Activated CD4-positive, alpha-beta T cell treated with anti-CD3 and anti-CD28 coated beads, Interleukin-2, amount 10 ng/mL, durations not matched to agents 7 days and 5 days (primary cell): ENCODE data around the gene MCM8. TPM values are rescaled to one million over a fixed set of nuclear protein-coding genes. Genes with fewer than 3 reads are reported as not detected.
A peak's percentile ranks its signal among the peaks of the same experiment; 100 is the strongest.
"Not testable (repeated sequence)": the region's sequence is repeated elsewhere in the genome, so short reads cannot be mapped to it uniquely, and the experiment has no call there.

Source experiments
- CTCF ChIA-PET: fragments of 350-600 bp; sonication (Branson Sonifier 250); formaldehyde crosslinking; loops from one replicate; lab custom pipeline; 2021; ENCODE audit warnings: antibody characterized with exemption; lab: Charles Lee
- POLR2A ChIA-PET: fragments of 350-600 bp; sonication (Branson Sonifier 250); formaldehyde crosslinking; loops from one replicate; lab custom pipeline; 2021; ENCODE audit warnings: antibody characterized with exemption; lab: Charles Lee
- DNase-seq: peaks from one replicate; pipeline ENCODE4 v3.0.0-alpha.2; 2020
- H3K27ac Mint-ChIP-seq: one replicate; pipeline ENCODE4 v1.8.0; 2021; ENCODE audit warnings: mild to moderate bottlenecking, moderate library complexity, mixed read lengths
- H3K27me3 Mint-ChIP-seq: one replicate; pipeline ENCODE4 v1.8.0; 2021; ENCODE audit warnings: mixed read lengths
- H3K36me3 Mint-ChIP-seq: one replicate; pipeline ENCODE4 v1.8.0; 2021; ENCODE audit warnings: low read depth, mixed read lengths
- H3K4me1 Mint-ChIP-seq: one replicate; pipeline ENCODE4 v1.8.0; 2021; ENCODE audit warnings: mixed read lengths
- H3K4me3 Mint-ChIP-seq: one replicate; pipeline ENCODE4 v1.8.0; 2021; ENCODE audit warnings: mild to moderate bottlenecking, moderate library complexity, mixed read lengths
- H3K9me3 Mint-ChIP-seq: one replicate; pipeline ENCODE4 v1.8.0; 2021; ENCODE audit warnings: mixed read lengths
- total RNA-seq, 2 experiments: library from RNA; stranded (reverse); gene quantifications; one replicate each; pipeline ENCODE4 v1.2.3, GENCODE V29; 2021

The MCM8 gene
- total RNA-seq, 2 experiments from 2014 or later, result 32.1 to 32.4 TPM

GRCh38 chr20:6014017-6014416, 63.6 kb downstream of the MCM8 start:
- POLR2A ChIA-PET, result no interaction called here
- Mint-ChIP-seq H3K9me3 (no peaks in the 10 kb centered on the region), H3K4me1 (peaks cover 8% of the 10 kb centered on the region), H3K27ac (no peak overlapping the region), H3K27me3 (no peaks in the 10 kb centered on the region), H3K36me3 (peaks cover 50% of the 10 kb centered on the region), H3K4me3 (no peak overlapping the region)
- CTCF ChIA-PET, result no interaction called here
- DNase-seq, result no peak

DNA sequence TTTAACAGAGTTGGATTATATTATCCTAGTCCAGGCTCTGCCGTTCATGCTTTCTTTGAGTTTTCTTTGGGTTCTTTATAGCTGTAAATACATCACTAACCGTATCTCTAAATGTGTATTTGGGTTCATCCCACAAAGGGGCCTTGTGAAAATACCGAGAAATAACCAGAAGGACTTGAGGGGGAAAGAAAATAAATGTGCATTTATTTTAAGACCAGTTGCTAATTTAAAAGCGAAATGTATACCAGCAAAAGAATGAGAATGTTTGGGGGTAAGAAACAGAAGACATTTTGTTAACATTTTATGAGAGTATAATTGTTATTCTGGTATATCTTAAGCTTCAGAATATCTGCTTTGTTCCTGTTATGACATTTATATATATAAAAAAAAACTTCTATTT, 64.5 kb downstream of the MCM8 start:
- no peaks in the 10 kb centered on the region for H3K27me3 Mint-ChIP-seq
- ChIA-PET CTCF (interaction anchor here (1.2 to 1.3 kb wide), 2 partner anchors 9 to 12 kb away, joined by 3 read pairs; no protein-coding TSS in a partner anchor), POLR2A (no interaction called here)
- H3K36me3 Mint-ChIP-seq, result peaks cover 47% of the 10 kb centered on the region
- DNase-seq, result no peak
- peaks cover 8% of the 10 kb centered on the region for H3K4me1 Mint-ChIP-seq
- H3K27ac Mint-ChIP-seq, result no peak overlapping the region
- no peak overlapping the region for H3K4me3 Mint-ChIP-seq
- H3K9me3 Mint-ChIP-seq, result no peaks in the 10 kb centered on the region

DNA sequence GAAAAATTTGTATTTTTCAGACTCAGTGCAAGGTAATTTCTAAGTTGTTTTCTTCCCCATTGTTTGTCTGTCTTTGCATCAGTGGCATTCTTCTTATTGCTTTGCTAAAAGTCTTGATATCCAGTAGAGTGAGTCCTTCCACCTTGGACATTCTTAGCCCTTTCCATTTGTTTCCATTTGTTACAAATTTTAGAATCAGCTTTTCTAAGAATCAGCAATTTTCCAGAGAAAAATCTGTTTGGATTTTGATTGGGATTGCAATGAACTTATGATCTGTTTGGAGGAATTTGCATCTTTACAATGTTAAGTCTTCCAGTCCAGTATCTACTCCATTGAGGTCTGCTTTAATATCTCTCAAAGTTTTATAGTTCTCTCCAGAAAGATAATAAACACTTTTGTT, 67.0 kb downstream of the MCM8 start:
- peaks cover 5% of the 10 kb centered on the region for H3K4me1 Mint-ChIP-seq
- no peak for DNase-seq
- no peaks in the 10 kb centered on the region for H3K27me3 Mint-ChIP-seq
- ChIA-PET POLR2A (no interaction called here), CTCF (interaction anchor here (1.0 kb wide), 1 partner anchor 11 kb away, joined by 3 read pairs; no protein-coding TSS in a partner anchor)
- no peak overlapping the region for H3K4me3 Mint-ChIP-seq
- H3K36me3 Mint-ChIP-seq, result peaks cover 37% of the 10 kb centered on the region
- no peak overlapping the region for H3K27ac Mint-ChIP-seq
- no peaks in the 10 kb centered on the region for H3K9me3 Mint-ChIP-seq

DNA sequence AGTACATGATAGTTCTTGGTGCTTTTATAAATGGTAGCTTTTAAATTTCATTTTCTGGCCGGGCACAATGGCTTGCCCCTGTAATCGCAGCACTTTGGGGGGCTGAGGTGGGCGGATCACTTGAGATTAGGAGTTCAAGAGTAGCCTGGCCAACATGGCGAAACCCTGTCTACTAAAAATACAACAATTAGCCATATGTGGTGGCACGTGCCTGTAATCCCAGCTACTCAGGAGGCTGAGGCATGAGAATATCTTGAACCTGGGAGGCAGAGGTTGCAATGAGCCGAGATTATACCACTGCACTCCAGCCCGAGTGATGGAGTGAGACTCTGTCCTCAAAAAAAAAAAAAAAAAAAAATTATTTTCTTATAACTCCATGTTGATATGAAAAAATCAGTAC, 67.4 kb downstream of the MCM8 start:
- Mint-ChIP-seq H3K4me1 (peaks cover 7% of the 10 kb centered on the region), H3K36me3 (peaks cover 36% of the 10 kb centered on the region), H3K27me3 (no peaks in the 10 kb centered on the region), H3K27ac (no peak overlapping the region), H3K4me3 (no peak overlapping the region), H3K9me3 (no peaks in the 10 kb centered on the region)
- ChIA-PET CTCF (no interaction called here), POLR2A (no interaction called here)
- no peak for DNase-seq

DNA sequence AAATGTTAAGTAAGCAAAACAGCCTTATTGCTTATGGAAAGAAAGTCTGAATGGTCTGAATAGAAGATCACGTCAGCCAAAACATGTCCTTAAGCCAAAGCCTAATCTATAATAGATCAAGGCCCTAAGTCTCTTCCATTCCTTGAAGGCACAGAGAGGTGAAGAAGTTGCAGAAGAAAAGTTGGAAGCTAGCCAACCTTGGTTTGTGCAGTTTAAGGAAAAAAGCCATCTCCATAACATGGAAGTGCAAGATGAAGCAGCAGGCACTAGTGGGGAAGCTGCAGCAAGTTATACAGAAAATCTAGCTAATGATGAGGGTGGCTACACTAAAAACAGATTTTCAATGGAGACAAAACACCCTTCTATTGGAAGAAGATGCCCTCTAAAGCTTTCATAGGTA, 74.3 kb downstream of the MCM8 start:
- peaks cover 23% of the 10 kb centered on the region for H3K4me1 Mint-ChIP-seq
- H3K36me3 Mint-ChIP-seq, result peaks cover 50% of the 10 kb centered on the region
- no peaks in the 10 kb centered on the region for H3K27me3 Mint-ChIP-seq
- H3K27ac Mint-ChIP-seq, result no peak overlapping the region
- DNase-seq, result no peak
- peaks cover 10% of the 10 kb centered on the region for H3K9me3 Mint-ChIP-seq
- CTCF ChIA-PET, result interaction anchor here (1.2 to 1.4 kb wide), 2 partner anchors 9 to 496 kb away, joined by 3 to 5 read pairs; no protein-coding TSS in a partner anchor
- POLR2A ChIA-PET, result no interaction called here
- H3K4me3 Mint-ChIP-seq, result no peak overlapping the region

DNA sequence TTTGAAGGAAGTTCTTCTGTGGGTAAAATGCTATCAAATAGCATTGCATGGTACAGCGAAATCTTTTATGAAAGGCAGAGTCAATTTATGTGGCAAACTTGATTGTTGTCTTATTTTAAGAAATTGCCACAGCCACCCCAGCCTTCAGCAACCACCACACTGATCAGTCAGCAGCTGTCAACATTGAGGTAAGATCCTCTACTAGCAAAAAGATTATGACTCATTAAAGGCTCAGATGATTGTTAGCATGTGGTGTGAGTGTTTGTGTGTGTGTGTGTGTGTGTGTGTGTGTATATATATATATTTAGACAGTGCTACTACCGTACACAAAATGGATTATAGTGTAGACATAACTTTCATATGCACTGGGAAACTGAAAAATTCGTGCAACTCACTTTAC, 75.6 kb downstream of the MCM8 start:
- H3K27me3 Mint-ChIP-seq, result no peaks in the 10 kb centered on the region
- CTCF ChIA-PET, result interaction anchor here (0.7 to 1.1 kb wide), 2 partner anchors 11 to 28 kb away, joined by 3 read pairs; no protein-coding TSS in a partner anchor
- peaks cover 33% of the 10 kb centered on the region for H3K4me1 Mint-ChIP-seq
- H3K9me3 Mint-ChIP-seq, result peaks cover 10% of the 10 kb centered on the region
- H3K36me3 Mint-ChIP-seq, result peaks cover 46% of the 10 kb centered on the region
- POLR2A ChIA-PET, result no interaction called here
- DNase-seq, result no peak
- H3K4me3 Mint-ChIP-seq, result no peak overlapping the region
- no peak overlapping the region for H3K27ac Mint-ChIP-seq

DNA sequence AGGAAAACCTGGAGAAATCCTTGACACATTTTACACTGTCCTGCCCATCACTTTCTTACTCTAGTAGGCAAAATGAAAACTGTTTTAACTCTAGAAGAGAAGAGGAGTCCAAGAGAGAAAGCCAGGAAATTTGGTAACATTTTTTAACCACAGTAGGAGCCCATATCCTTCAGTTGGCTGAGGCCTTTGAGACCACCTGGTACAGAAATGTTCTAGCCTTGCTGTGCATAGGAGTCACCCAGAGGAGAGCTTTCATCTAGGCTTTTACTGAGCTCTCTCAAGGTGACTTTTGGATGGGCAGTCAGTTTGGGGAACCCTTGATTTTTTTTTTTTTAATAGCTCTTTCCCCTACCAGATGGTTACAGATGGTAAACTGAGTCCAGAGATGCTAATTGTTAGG, 78.4 kb downstream of the MCM8 start:
- Mint-ChIP-seq H3K4me1 (peaks cover 38% of the 10 kb centered on the region), H3K27ac (no peak overlapping the region), H3K27me3 (no peaks in the 10 kb centered on the region), H3K36me3 (peaks cover 45% of the 10 kb centered on the region), H3K4me3 (no peak overlapping the region), H3K9me3 (peaks cover 10% of the 10 kb centered on the region)
- no peak for DNase-seq
- CTCF ChIA-PET, result interaction anchor here (0.6 to 1.0 kb wide), 2 partner anchors 12 to 235 kb away, joined by 3 read pairs; no protein-coding TSS in a partner anchor
- POLR2A ChIA-PET, result no interaction called here

GRCh38 chr20:6029538-6029937, 79.1 kb downstream of the MCM8 start:
- DNase-seq, result no peak
- H3K27me3 Mint-ChIP-seq, result no peaks in the 10 kb centered on the region
- no peak overlapping the region for H3K4me3 Mint-ChIP-seq
- ChIA-PET POLR2A (no interaction called here), CTCF (interaction anchor here (0.6 to 1.3 kb wide), 4 partner anchors 9 to 152 kb away, joined by 3 to 7 read pairs (median 5); no protein-coding TSS in a partner anchor)
- H3K9me3 Mint-ChIP-seq, result peaks cover 8% of the 10 kb centered on the region
- no peak overlapping the region for H3K27ac Mint-ChIP-seq
- H3K4me1 Mint-ChIP-seq, result peaks cover 43% of the 10 kb centered on the region
- H3K36me3 Mint-ChIP-seq, result peaks cover 45% of the 10 kb centered on the region

- Mint-ChIP-seq H3K36me3 (peaks cover 39% of the 10 kb centered on the region), H3K27ac (peak overlapping the region; percentile 54), H3K27me3 (no peaks in the 10 kb centered on the region), H3K4me1 (peaks cover 42% of the 10 kb centered on the region), H3K4me3 (no peak overlapping the region), H3K9me3 (peaks cover under 1% of the 10 kb centered on the region)
- DNase-seq, result no peak
- CTCF ChIA-PET, result interaction anchor here (0.9 to 1.3 kb wide), 2 partner anchors 8 to 12 kb away, joined by 3 to 6 read pairs; no protein-coding TSS in a partner anchor
- POLR2A ChIA-PET, result no interaction called here
Observed at GRCh38 chr20:6030453-6031080, 80.1 kb downstream of the MCM8 start.

DNA sequence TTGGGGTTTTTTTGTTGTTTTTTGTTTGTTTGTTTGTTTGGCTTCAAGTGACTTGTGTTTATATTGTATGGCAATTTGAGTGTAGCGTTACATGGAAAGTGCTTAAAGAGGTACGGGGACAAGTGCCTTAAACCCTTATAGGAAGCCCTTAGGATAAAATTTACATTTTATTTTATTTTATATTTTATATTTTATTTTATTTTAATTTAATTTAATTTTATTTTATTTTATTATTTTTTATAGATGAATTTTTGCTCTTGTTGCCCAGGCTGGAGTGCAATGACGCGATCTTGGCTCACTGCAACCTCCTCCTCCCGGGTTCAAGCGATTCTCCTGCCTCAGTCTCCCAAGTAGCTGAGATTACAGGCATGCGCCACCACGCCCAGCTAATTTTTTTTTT, 82.5 kb downstream of the MCM8 start:
- Mint-ChIP-seq H3K4me1 (peaks cover 29% of the 10 kb centered on the region), H3K36me3 (peaks cover 37% of the 10 kb centered on the region)
- CTCF ChIA-PET, result interaction anchor here (0.7 to 1.7 kb wide), 2 partner anchors 8 to 115 kb away, joined by 3 to 5 read pairs; no protein-coding TSS in a partner anchor
- POLR2A ChIA-PET, result interaction anchor here (0.6 kb wide), 1 partner anchor 465 kb away, joined by 3 read pairs; no protein-coding TSS in a partner anchor
- not testable (repeated sequence) for H3K9me3 Mint-ChIP-seq, H3K27ac Mint-ChIP-seq, DNase-seq, H3K27me3 Mint-ChIP-seq, H3K4me3 Mint-ChIP-seq

GRCh38 chr20:6034134-6034969, 83.9 kb downstream of the MCM8 start:
- peaks cover 35% of the 10 kb centered on the region for H3K36me3 Mint-ChIP-seq
- DNase-seq, result no peak
- no peak overlapping the region for H3K4me3 Mint-ChIP-seq
- peaks cover 28% of the 10 kb centered on the region for H3K4me1 Mint-ChIP-seq
- ChIA-PET CTCF (interaction anchor here (1.3 to 1.7 kb wide), 4 partner anchors 9 to 505 kb away, joined by 3 to 6 read pairs (median 4); no protein-coding TSS in a partner anchor), POLR2A (interaction anchor here (0.7 kb wide), 1 partner anchor 43 kb away, joined by 4 read pairs; no protein-coding TSS in a partner anchor)
- no peak overlapping the region for H3K27ac Mint-ChIP-seq
- no peaks in the 10 kb centered on the region for H3K27me3 Mint-ChIP-seq
- no peaks in the 10 kb centered on the region for H3K9me3 Mint-ChIP-seq

GRCh38 chr20:6036213-6036612, 85.8 kb downstream of the MCM8 start:
- Mint-ChIP-seq H3K27me3 (no peaks in the 10 kb centered on the region), H3K4me3 (no peak overlapping the region), H3K9me3 (no peaks in the 10 kb centered on the region), H3K27ac (no peak overlapping the region), H3K36me3 (peaks cover 49% of the 10 kb centered on the region), H3K4me1 (peaks cover 14% of the 10 kb centered on the region)
- ChIA-PET POLR2A (interaction anchor here (0.7 kb wide), 1 partner anchor 77 kb away, joined by 3 read pairs; no protein-coding TSS in a partner anchor), CTCF (no interaction called here)
- DNase-seq, result no peak
